ENCODE data around the gene FBXO46.
"Not testable (repeated sequence)": the region's sequence is repeated elsewhere in the genome, so short reads cannot be mapped to it uniquely, and the experiment has no call there.

Gene FBXO46

DNA sequence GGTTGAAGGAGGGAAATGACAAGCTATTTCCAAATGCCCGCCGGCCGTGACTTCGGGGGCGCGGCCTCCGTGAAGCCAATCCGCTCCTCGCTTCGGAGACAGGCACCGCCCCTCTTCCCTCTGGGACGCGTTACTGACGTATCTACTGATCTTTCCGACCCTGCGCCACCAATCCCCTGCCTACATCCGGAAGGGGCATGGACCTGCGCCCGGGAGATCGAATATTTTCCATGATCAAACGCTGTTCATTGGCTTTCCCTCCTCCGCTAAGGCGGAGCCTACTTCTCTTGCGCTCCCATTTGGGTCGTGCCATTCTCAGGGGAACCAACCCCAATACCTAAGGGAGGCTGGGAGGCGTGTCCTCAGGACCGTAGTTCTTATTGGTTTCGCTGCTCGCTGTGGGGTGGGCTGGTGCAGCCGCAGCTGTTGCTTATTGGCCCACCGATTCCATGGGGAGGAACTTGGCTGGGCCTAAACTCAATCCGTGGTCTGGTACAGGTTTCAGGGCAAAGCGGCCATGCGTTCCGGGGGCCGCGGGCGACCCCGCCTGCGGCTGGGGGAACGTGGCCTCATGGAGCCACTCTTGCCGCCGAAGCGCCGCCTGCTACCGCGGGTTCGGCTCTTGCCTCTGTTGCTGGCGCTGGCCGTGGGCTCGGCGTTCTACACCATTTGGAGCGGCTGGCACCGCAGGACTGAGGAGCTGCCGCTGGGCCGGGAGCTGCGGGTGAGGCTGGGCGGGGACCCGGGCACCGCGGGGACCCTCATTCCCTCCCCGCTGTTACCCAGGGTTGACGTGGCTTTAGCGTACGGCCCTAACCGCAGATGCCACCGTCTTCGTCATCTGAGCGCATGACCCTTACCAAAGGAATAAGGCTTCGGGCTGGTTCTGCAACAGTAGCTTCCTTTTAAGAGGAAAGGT lies 38.2 kb downstream of the FBXO46 start, which contains the start of gene QPCTL:
QPCTL (plus strand) TSS at position 480 of the 919 bp plus-strand sequence; CDS start at position 518, 38 bp downstream.
- H3K4me3 ChIP-seq (ENCODE audit: low read depth, low read length) = peak within 1 kb of the TSS; percentile 97
- peak; percentile 96 for DNase-seq (ENCODE audit: low read depth)

GRCh38 chr19:45691516-45692186 lies 39.0 kb downstream of the FBXO46 start, which contains the start of gene SNRPD2:
Gene SNRPD2 (minus strand): TSS chr19:45691953. CDS start chr19:45691888, 65 bp downstream.
- peak within 1 kb of the TSS; percentile 97 for H3K4me3 ChIP-seq (ENCODE audit: low read depth, low read length)
- DNase-seq (ENCODE audit: low read depth) = peak; percentile 78

- no peak for DNase-seq (ENCODE audit: low read depth)
- no peak overlapping the region for H3K4me3 ChIP-seq (ENCODE audit: low read depth, low read length)
These were observed 43.1 kb downstream of the FBXO46 start for GRCh38 chr19:45687599-45687998.

- H3K4me3 ChIP-seq (ENCODE audit: low read depth, low read length); DNase-seq (ENCODE audit: low read depth): not testable (repeated sequence)
These were observed 45.7 kb downstream of the FBXO46 start for GRCh38 chr19:45685045-45685444.

DNA sequence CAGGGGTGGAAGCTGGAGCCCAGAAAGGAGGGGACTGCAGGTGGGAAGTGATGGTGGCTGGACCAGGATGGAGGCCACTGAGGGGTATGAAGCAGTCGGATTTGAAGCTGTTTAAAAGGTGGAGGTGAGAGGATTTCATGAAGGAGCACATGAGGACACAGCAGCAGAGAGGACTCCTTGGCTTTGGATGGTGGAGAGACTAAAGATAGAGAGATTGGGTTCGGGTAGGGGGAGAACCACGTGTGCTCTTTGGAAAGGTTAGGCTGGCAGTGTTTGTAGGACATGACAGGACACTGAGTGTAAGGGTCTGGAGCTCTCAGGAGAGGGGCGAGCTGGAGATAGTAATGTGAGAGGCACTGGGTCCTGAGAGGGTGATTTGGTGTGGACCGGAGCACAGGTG lies 47.8 kb downstream of the FBXO46 start:
- no peak overlapping the region for H3K4me3 ChIP-seq (ENCODE audit: low read depth, low read length)
- DNase-seq (ENCODE audit: low read depth) = no peak

GRCh38 chr19:45682117-45682516 lies 48.6 kb downstream of the FBXO46 start:
- H3K4me3 ChIP-seq (ENCODE audit: low read depth, low read length) = no peak overlapping the region
- no peak for DNase-seq (ENCODE audit: low read depth)

- H3K4me3 ChIP-seq (ENCODE audit: low read depth, low read length) = peak overlapping the region; percentile 37
- no peak for DNase-seq (ENCODE audit: low read depth)
These were observed 49.2 kb downstream of the FBXO46 start for GRCh38 chr19:45681391-45682015.

DNA sequence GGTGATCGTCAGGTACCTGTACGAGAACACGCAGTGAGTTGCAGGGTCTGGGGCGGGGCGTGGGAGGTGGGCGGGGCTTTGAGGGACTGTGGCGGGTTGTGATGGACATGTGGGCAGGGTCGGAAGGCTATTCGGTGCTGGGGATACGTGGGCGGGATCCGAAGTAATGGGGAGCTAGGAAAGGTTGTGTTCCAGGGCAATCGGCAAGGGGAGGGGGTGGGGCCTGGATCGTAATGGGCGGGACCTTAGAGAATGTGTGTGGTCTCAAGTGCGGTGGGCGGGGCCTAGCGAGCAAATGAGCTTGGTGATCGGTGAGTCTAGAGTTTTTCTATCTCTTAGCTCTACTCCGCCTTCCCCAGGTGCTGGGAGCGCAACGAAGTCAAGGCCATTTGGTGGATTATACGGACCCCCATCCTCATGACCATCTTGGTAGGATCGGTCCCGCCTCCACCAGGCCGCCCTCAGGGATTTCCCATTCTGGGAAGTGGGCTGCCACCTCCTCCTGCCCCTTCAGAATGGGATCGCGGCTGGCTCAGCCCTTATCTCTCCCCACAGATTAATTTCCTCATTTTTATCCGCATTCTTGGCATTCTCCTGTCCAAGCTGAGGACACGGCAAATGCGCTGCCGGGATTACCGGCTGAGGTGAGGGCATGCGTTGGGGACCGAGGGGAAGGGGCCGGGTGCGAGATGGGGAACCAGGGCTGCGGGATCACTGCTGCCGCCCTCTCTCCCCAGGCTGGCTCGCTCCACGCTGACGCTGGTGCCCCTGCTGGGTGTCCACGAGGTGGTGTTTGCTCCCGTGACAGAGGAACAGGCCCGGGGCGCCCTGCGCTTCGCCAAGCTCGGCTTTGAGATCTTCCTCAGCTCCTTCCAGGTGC lies 53.1 kb downstream of the FBXO46 start:
- peak overlapping the region; percentile 22 for H3K4me3 ChIP-seq (ENCODE audit: low read depth, low read length)
- no peak for DNase-seq (ENCODE audit: low read depth)

DNA sequence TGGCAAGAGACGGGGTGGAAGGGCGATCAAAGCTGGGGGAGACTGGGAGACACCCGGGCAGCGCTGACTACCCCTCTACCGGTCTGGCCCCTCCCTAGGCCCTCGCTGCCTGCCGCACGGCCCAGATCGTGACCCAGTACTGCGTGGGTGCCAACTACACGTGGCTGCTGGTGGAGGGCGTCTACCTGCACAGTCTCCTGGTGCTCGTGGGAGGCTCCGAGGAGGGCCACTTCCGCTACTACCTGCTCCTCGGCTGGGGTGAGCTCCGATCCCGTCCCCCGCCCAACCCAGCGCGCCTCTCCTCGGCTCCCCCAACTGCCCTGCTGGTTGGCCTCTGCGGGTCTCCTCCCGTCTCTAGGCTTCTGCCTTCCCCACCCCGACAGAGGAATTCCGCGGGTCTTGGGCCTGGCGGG lies 53.8 kb downstream of the FBXO46 start:
- H3K4me3 ChIP-seq (ENCODE audit: low read depth, low read length) = peak overlapping the region; percentile 22
- no peak for DNase-seq (ENCODE audit: low read depth)

DNA sequence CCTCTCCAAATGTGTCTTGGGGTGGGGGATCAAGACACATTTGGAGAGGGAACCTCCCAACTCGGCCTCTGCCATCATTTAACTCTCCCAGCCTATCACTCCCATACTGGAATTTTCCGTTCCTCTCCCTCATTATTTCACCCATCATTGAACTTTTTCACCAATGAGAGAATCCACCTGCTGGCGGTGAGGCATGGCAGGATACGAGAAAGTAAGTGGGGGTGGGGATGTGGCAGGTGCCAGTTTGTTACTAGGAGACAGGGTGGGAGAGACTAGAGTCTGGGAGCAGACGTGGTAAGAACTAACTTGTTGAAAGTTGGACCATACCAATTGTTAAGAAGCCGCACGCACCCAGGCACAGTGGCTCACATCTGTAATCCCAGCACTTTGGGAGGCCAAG lies 55.8 kb downstream of the FBXO46 start:
- no peak for DNase-seq (ENCODE audit: low read depth)
- H3K4me3 ChIP-seq (ENCODE audit: low read depth, low read length) = no peak overlapping the region

DNA sequence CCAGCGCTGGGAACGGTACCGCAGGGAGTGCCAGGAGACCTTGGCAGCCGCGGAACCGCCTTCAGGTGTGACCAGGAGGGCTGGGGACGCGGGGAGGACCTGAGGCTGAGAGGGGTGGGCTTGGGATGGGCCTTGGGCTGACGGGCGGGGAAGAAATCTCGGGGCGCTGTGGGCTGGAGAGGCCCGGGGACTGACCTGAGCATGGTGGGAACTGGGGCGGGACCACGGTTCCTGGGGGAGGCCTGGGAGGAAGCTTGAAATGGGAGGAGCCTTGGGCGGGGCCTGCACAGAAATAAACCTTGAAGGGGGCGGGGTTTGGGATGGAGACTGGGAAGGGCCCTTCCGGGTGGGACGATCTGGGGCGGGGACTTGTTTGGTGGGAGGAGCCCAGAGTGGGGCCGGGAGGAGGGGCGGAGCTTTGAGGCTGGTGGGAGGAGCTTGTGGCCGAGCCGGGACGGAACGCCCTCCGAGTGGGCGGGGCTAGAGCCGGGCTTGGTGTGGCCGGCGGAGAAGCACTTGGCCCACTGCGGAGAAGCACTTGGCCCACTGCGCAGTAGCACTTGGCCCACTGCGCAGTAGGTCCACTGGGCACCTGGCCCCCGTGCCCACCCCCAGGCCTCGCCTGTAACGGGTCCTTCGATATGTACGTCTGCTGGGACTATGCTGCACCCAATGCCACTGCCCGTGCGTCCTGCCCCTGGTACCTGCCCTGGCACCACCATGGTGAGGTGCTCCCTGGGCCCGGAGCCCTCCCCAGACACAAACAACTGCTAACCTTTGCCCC lies 59.8 kb downstream of the FBXO46 start:
- no peak for DNase-seq (ENCODE audit: low read depth)
- H3K4me3 ChIP-seq (ENCODE audit: low read depth, low read length) = peak overlapping the region; percentile 13

DNA sequence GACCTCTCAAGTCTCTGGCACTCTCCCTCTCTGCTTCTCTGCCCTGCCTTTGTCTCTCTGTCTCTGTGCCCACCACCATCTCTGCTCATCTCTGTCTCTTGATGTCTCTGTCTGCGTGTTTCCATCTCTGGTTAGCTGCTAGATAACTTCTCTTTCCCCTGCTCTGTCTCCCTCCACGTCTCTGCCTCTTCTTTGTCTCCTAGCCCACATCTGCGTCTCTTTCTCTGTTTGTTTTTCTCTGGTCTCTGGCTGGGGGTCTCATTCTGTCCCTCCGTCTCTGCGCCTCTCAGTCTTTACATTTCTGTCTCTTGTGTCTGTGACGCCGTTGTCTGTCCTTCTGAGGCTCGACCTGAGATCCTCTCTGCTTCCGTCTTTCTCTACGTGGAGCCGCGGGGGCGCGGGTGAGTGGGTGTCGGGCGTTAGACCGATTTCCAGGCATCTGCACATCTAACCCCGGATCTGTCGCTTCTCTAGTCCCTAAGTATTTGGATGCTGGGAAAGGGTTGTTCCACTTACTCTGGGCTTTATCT lies 62.3 kb downstream of the FBXO46 start:
- no peak for DNase-seq (ENCODE audit: low read depth)

DNA sequence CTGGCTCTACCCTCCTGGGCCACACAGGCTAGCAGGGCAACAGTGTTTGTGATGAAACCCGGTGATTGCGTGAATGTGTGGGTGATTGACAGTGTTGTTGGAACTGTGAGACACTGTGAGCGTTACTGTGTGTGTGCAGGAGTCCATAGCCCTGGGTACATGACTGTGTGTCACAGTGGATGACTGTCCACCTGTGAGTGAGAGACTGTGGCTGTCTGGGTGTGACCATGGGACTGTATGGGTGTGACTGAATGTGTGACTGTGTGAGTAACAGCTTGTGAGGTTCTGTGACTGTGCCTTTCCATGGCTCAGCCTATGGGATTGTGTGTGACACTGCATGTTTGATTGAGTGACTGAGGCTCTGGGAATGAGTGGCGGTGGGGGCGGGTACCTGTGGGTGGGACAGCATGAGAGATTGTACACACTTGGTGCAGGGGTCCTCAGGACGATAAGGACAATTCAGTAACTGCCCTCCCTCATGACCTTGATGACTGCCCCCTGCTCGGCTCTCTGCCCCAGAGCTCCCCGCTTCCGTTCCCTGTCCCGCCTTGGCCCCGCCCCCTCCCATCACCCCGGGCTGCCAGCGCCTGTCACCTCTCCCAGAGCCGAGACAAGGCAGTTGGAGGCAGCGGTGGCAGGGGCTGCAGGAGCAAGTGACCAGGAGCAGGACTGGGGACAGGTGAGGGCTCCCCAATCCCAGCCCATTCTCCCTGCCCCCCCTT lies 62.9 kb downstream of the FBXO46 start, which contains the start of gene GIPR:
GIPR (plus strand) TSS at position 602 of the 722 bp plus-strand sequence. CDS start 1,300 bp downstream, outside the sequence.
- peak within 1 kb of the TSS; percentile 45 for H3K4me3 ChIP-seq (ENCODE audit: low read depth, low read length)
- no peak for DNase-seq (ENCODE audit: low read depth)

More for the DNA sequence above, 62.3 kb downstream of the FBXO46 start:
- peak overlapping the region; percentile 45 for H3K4me3 ChIP-seq (ENCODE audit: low read depth, low read length)

- DNase-seq (ENCODE audit: low read depth) = no peak
- no peak overlapping the region for H3K4me3 ChIP-seq (ENCODE audit: low read depth, low read length)
These were observed 66.1 kb downstream of the FBXO46 start for GRCh38 chr19:45664575-45664974.

GRCh38 chr19:45663800-45664199 lies 66.9 kb downstream of the FBXO46 start:
- H3K4me3 ChIP-seq (ENCODE audit: low read depth, low read length) = no peak overlapping the region
- DNase-seq (ENCODE audit: low read depth) = no peak

DNA sequence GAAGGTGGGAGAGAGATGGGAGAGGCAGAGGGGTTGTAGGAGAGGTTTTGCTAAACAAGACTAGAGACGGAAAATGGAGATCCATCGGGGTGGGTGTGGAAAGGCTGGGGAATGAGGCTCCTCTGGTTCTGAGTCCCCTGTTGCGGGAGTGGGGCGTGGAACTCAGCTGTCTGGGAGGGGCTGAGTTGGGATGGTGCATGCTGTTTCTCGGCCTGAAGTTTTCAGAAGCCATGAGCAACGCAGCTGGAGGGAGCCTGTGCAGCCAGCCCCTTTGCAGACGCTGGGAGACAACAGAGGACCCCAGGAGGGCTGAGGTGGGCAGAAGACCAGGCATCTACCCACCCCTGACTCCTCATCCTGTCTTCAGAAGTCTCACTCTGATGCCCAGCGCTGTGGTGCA lies 70.1 kb downstream of the FBXO46 start:
- no peak overlapping the region for H3K4me3 ChIP-seq (ENCODE audit: low read depth, low read length)
- no peak for DNase-seq (ENCODE audit: low read depth)
